ENCODE data around the gene ACOX1.

DNA sequence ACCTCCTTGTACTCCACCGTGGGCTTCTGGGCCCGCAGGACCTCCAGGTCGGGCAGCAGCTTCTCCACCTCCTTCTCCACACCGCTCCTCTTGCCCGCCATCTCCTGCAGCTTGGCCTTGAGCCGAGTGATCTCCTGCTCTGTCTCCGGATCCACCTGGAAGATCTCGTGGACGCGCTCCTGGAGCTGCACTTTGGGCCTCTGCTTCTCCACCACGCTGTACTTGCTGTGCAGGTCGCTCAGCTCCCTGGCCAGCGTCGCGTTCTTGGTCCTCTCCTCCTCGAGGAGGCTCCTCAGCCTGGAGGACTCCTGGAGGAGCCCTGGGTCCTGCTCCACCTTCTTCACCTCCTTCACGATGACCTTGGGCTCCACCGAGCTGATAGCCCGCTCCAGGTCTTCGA lies 30.5 kb upstream of the ACOX1 start:
- TF ChIP-seq, protein P1, sequence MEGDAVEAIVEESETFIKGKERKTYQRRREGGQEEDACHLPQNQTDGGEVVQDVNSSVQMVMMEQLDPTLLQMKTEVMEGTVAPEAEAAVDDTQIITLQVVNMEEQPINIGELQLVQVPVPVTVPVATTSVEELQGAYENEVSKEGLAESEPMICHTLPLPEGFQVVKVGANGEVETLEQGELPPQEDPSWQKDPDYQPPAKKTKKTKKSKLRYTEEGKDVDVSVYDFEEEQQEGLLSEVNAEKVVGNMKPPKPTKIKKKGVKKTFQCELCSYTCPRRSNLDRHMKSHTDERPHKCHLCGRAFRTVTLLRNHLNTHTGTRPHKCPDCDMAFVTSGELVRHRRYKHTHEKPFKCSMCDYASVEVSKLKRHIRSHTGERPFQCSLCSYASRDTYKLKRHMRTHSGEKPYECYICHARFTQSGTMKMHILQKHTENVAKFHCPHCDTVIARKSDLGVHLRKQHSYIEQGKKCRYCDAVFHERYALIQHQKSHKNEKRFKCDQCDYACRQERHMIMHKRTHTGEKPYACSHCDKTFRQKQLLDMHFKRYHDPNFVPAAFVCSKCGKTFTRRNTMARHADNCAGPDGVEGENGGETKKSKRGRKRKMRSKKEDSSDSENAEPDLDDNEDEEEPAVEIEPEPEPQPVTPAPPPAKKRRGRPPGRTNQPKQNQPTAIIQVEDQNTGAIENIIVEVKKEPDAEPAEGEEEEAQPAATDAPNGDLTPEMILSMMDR (IDR thresholded peaks at IDR 0.05), result no peak
- TF ChIP-seq POLR2A (IDR thresholded peaks at IDR 0.05) (no peak), EP300 (IDR thresholded peaks at IDR 0.05) (no peak), POLR2AphosphoS5 (IDR thresholded peaks at IDR 0.05) (no peak)

All from upper lobe of left lung (tissue), 4 donors.